ENCODE results near the gene PLSCR4. TPM values are rescaled to one million over a fixed set of nuclear protein-coding genes. Genes with fewer than 3 reads are reported as not detected.

The PLSCR4 gene
- total and polyA plus RNA-seq, 2 of the 8 experiments (the other 6 are each of a cell fraction or from before 2014, with no cell fraction given) = 1.8 to 2.9 TPM

- H3K79me2 ChIP-seq (ENCODE audit: control insufficient read depth in 1 of 2, insufficient read depth in 2 of 2, low read length in 2 of 2) = no peaks in the 10 kb centered on the region
- ChIA-PET POLR2A (ENCODE audit: partially characterized antibody) (interaction anchor here (0.7 kb wide), 1 partner anchor 353 kb away, joined by 3 read pairs; no protein-coding TSS in a partner anchor), CTCF (ENCODE audit: partially characterized antibody) (interaction anchor here (0.8 to 1.8 kb wide), 4 partner anchors 12 to 386 kb away, joined by 3 to 7 read pairs (median 5); no protein-coding TSS in a partner anchor)
- WGBS, 2 experiments (ENCODE audit: extremely low coverage in 1 of 2, insufficient coverage in 1 of 2, insufficient read length in 1 of 2, insufficient replicate concordance in 2 of 2, low coverage in 1 of 2, low lambda C conversion rate in 2 of 2, missing lambda C conversion rate in 1 of 2) = 91% methylated on average over 2 of the region's 2 CpGs; no CpG with 5 or more reads in 1 of the 2 experiments
- H3K4ac ChIP-seq (replicated peaks; ENCODE audit: insufficient read length, low read depth, low read length) = no peak overlapping the region
- H2AK5ac ChIP-seq (ENCODE audit: low read depth, low read length) = no peak overlapping the region
- H3K79me1 ChIP-seq (ENCODE audit: low read depth, low read length) = no peaks in the 10 kb centered on the region
- no peak overlapping the region for H2BK120ac ChIP-seq (replicated peaks; ENCODE audit: low read depth, low read length)
- H3K4me2 ChIP-seq (ENCODE audit: insufficient read depth in 1 of 2, low read depth in 2 of 2, low read length in 2 of 2) = no peak overlapping the region
- H4K5ac ChIP-seq (ENCODE audit: insufficient read length, low read depth, low read length) = no peak overlapping the region
- H3K56ac ChIP-seq (replicated peaks; ENCODE audit: insufficient read length, low read depth, low read length) = no peak overlapping the region
- H3K27me3 ChIP-seq (replicated peaks in 1 of 4; ENCODE audit: control insufficient read depth in 3 of 4, extremely low read depth in 1 of 4, insufficient read depth in 3 of 4, low read length in 3 of 4) = no peaks in the 10 kb centered on the region
- no peak overlapping the region for H2BK15ac ChIP-seq (ENCODE audit: low read length)
- H3K4me3 ChIP-seq (ENCODE audit: extremely low read depth in 1 of 4, insufficient read depth in 2 of 4, low read depth in 3 of 4, low read length in 4 of 4) = no peak overlapping the region
- H3K9ac ChIP-seq (replicated peaks in 1 of 4; ENCODE audit: extremely low read depth in 1 of 4, low read depth in 3 of 4, low read length in 3 of 4) = no peak overlapping the region
- no peaks in the 10 kb centered on the region for H4K20me1 ChIP-seq (replicated peaks in 1 of 2; ENCODE audit: control insufficient read depth in 1 of 2, insufficient read depth in 2 of 2, low read length in 2 of 2)
- no peak overlapping the region for H2BK20ac ChIP-seq (ENCODE audit: low read length)
- H4K91ac ChIP-seq (replicated peaks; ENCODE audit: insufficient read length, low read length) = no peak overlapping the region
- H3K14ac ChIP-seq (ENCODE audit: insufficient read length) = no peak overlapping the region
- H2BK5ac ChIP-seq (ENCODE audit: low read depth, low read length) = no peak overlapping the region
- H3K9me3 ChIP-seq (ENCODE audit: insufficient read depth in 2 of 2, low read depth in 1 of 2, low read length in 1 of 2) = no peaks in the 10 kb centered on the region
- H3K23me2 ChIP-seq (ENCODE audit: low read depth, low read length) = no peaks in the 10 kb centered on the region
- DNase-seq (ENCODE audit: low read depth in 1 of 2, low spot score in 2 of 2) (no peak), FAIRE-seq (no peak)
- no peak overlapping the region for H2BK12ac ChIP-seq (ENCODE audit: low read depth, low read length)
- H3K23ac ChIP-seq (ENCODE audit: insufficient read length) = no peak overlapping the region
- H3K18ac ChIP-seq (ENCODE audit: extremely low read depth, low read length) = no peak overlapping the region
- no peak overlapping the region for H2AFZ ChIP-seq (ENCODE audit: low read length)
- no peaks in the 10 kb centered on the region for H3K36me3 ChIP-seq (ENCODE audit: control insufficient read depth in 2 of 4, insufficient read depth in 4 of 4, low read length in 3 of 4)
- H4K8ac ChIP-seq (ENCODE audit: extremely low read depth, insufficient read depth, low read length) = no peak overlapping the region
- no peak overlapping the region for H3K27ac ChIP-seq (ENCODE audit: low read depth, low read length)
- no peaks in the 10 kb centered on the region for H3K4me1 ChIP-seq (replicated peaks in 1 of 4; ENCODE audit: control insufficient read depth in 3 of 4, insufficient read depth in 4 of 4, low read length in 3 of 4)
- no peak for TF ChIP-seq TAF7 (optimal IDR thresholded peaks at IDR 0.05; ENCODE audit: borderline replicate concordance, low read depth, low read length)
- no peak for TF ChIP-seq TCF12 (IDR thresholded peaks at IDR 0.05; ENCODE audit: low read depth, low read length)
- no peak for TF ChIP-seq TEAD4 (IDR thresholded peaks at IDR 0.05; ENCODE audit: low read depth, low read length)
These were observed 50.3 kb downstream of the PLSCR4 start for GRCh38 chr3:146200461-146201220.
